HEK293T (cell line): ENCODE data around the gene SUN1.
"Not testable (repeated sequence)": the region's sequence is repeated elsewhere in the genome, so short reads cannot be mapped to it uniquely, and the experiment has no call there.

Source experiments
- CTCF ChIA-PET: fragments of 350-600 bp; formaldehyde crosslinking; extraction: SDS; loops from one replicate; lab custom pipeline; 2021; ENCODE audit warnings: antibody characterized with exemption, inconsistent platforms; lab: Yijun Ruan, JAX
- POLR2A ChIA-PET: fragments of 350-600 bp; formaldehyde crosslinking; extraction: SDS; loops from one replicate; lab custom pipeline; 2020; ENCODE audit warnings: antibody characterized with exemption, inconsistent platforms; lab: Yijun Ruan, JAX
- DNase-seq: peaks from one replicate; pipeline ENCODE4 v3.0.0; 2012; ENCODE audit warnings: mixed read lengths; ENCODE audit errors: extremely low spot score
- ARNT ChIP-seq: fragments of 450-650 bp; IDR thresholded peaks from 2 replicates; pipeline ENCODE4 v1.6.1; 2017; ENCODE audit warnings: mild to moderate bottlenecking
- BHLHE40 ChIP-seq: fragments of 450-650 bp; IDR thresholded peaks from 2 replicates; pipeline ENCODE4 v1.6.1; 2016; ENCODE audit warnings: mild to moderate bottlenecking, moderate library complexity, borderline replicate concordance
- CTBP1 ChIP-seq: fragments of 450-650 bp; IDR thresholded peaks from 2 replicates; pipeline ENCODE4 v1.6.1; 2016; ENCODE audit warnings: borderline replicate concordance
- ELF4 ChIP-seq: fragments of 450-650 bp; IDR thresholded peaks from 2 replicates; pipeline ENCODE4 v1.6.1; 2017; ENCODE audit warnings: antibody characterized with exemption
- FOXA1 ChIP-seq: fragments of 450-650 bp; IDR thresholded peaks from 2 replicates; pipeline ENCODE4 v1.6.1; 2016; ENCODE audit warnings: mild to moderate bottlenecking
- FOXK2 ChIP-seq: fragments of 450-650 bp; IDR thresholded peaks from 2 replicates; pipeline ENCODE4 v1.6.1; 2016; ENCODE audit warnings: mild to moderate bottlenecking
- FOXM1 ChIP-seq: fragments of 450-650 bp; IDR thresholded peaks from 2 replicates; pipeline ENCODE4 v1.6.1; 2017; ENCODE audit warnings: mild to moderate bottlenecking, borderline replicate concordance
- HDGF ChIP-seq: fragments of 450-650 bp; IDR thresholded peaks from 2 replicates; pipeline ENCODE4 v1.6.1; 2017; ENCODE audit warnings: antibody characterized with exemption, borderline replicate concordance
- L3MBTL2 ChIP-seq: fragments of 450-650 bp; conservative IDR thresholded peaks from 2 replicates; pipeline ENCODE4 v1.6.1; 2016; ENCODE audit warnings: mild to moderate bottlenecking
- LEF1 ChIP-seq: fragments of 450-650 bp; IDR thresholded peaks from 2 replicates; pipeline ENCODE4 v1.6.1; 2017; ENCODE audit warnings: mild to moderate bottlenecking, borderline replicate concordance
- NFRKB ChIP-seq: fragments of 450-650 bp; IDR thresholded peaks from 2 replicates; pipeline ENCODE4 v1.6.1; 2016; ENCODE audit warnings: mild to moderate bottlenecking, moderate library complexity
- PKNOX1 ChIP-seq: fragments of 450-650 bp; IDR thresholded peaks from 2 replicates; pipeline ENCODE4 v1.6.1; 2016
- SP1 ChIP-seq: fragments of 450-650 bp; IDR thresholded peaks from 2 replicates; pipeline ENCODE4 v1.6.1; 2017
- SUZ12 ChIP-seq: fragments of 450-650 bp; IDR thresholded peaks from 2 replicates; pipeline ENCODE4 v1.6.1; 2016; ENCODE audit warnings: mild to moderate bottlenecking
- TARDBP ChIP-seq: fragments of 450-650 bp; IDR thresholded peaks from 2 replicates; pipeline ENCODE4 v1.6.1; 2016
- ZNF384 ChIP-seq: fragments of 450-650 bp; IDR thresholded peaks from 2 replicates; pipeline ENCODE4 v1.6.1; 2016

SUN1 gene

GRCh38 chr7:867001-867405 lies 34.7 kb downstream of the SUN1 start:
- ChIA-PET POLR2A (no interaction called here), CTCF (no interaction called here)
- TF ChIP-seq LEF1, result no peak
- TF ChIP-seq ZNF384, result no peak
- TF ChIP-seq L3MBTL2, result no peak
- no peak for TF ChIP-seq FOXM1
- TF ChIP-seq NFRKB, result no peak
- TF ChIP-seq BHLHE40, result no peak
- TF ChIP-seq ARNT, result no peak
- TF ChIP-seq FOXA1, result no peak
- TF ChIP-seq SUZ12, result no peak
- no peak for TF ChIP-seq SP1
- no peak for TF ChIP-seq ELF4
- TF ChIP-seq TARDBP, result no peak
- no peak for TF ChIP-seq PKNOX1
- TF ChIP-seq CTBP1, result no peak
- TF ChIP-seq FOXK2, result no peak
- no peak for TF ChIP-seq HDGF
- DNase-seq, result no peak

GRCh38 chr7:867406-868188 lies 35.3 kb downstream of the SUN1 start:
- CTCF ChIA-PET, result no interaction called here
- TF ChIP-seq SUZ12, result no peak
- no peak for TF ChIP-seq ZNF384
- no peak for TF ChIP-seq ELF4
- no peak for TF ChIP-seq PKNOX1
- TF ChIP-seq NFRKB, result no peak
- TF ChIP-seq HDGF, result no peak
- no peak for TF ChIP-seq SP1
- TF ChIP-seq FOXK2, result no peak
- TF ChIP-seq CTBP1, result no peak
- TF ChIP-seq TARDBP, result no peak
- no peak for TF ChIP-seq L3MBTL2
- TF ChIP-seq BHLHE40, result no peak

GRCh38 chr7:868189-868486 lies 35.9 kb downstream of the SUN1 start:
- TF ChIP-seq PKNOX1, result no peak
- TF ChIP-seq FOXM1, result no peak
- TF ChIP-seq LEF1, result no peak
- no peak for TF ChIP-seq ELF4
- no peak for TF ChIP-seq FOXA1
- TF ChIP-seq FOXK2, result no peak
- no peak for TF ChIP-seq BHLHE40
- TF ChIP-seq CTBP1, result no peak
- no peak for TF ChIP-seq ZNF384
- TF ChIP-seq HDGF, result no peak
- no peak for TF ChIP-seq TARDBP
- no peak for TF ChIP-seq SUZ12
- TF ChIP-seq NFRKB, result no peak
- no peak for TF ChIP-seq SP1
- no peak for TF ChIP-seq L3MBTL2
- no peak for TF ChIP-seq ARNT
- no peak for DNase-seq
- POLR2A ChIA-PET, result no interaction called here
- CTCF ChIA-PET, result no interaction called here

More at GRCh38 chr7:867406-868188, 35.3 kb downstream of the SUN1 start:
- DNase-seq, result no peak
- POLR2A ChIA-PET, result no interaction called here

- ChIA-PET CTCF (no interaction called here), POLR2A (no interaction called here)
- TF ChIP-seq TARDBP (no peak), FOXM1 (no peak), SUZ12 (no peak), CTBP1 (no peak), FOXA1 (no peak), ZNF384 (no peak)
- no peak for DNase-seq
Measured at GRCh38 chr7:869348-869747, 37.1 kb downstream of the SUN1 start.

- DNase-seq, result no peak
- CTCF ChIA-PET, result interaction anchor here (0.9 to 1.1 kb wide), 2 partner anchors 14 to 50 kb away, joined by 3 read pairs; no protein-coding TSS in a partner anchor
- POLR2A ChIA-PET, result interaction anchor here (2.0 kb wide), 1 partner anchor 55 kb away, joined by 6 read pairs; no protein-coding TSS in a partner anchor
- TF ChIP-seq NFRKB (no peak), ELF4 (no peak), PKNOX1 (no peak), LEF1 (no peak), SP1 (no peak)
Measured at GRCh38 chr7:871900-872537, 39.7 kb downstream of the SUN1 start.

GRCh38 chr7:872685-873084 lies 40.4 kb downstream of the SUN1 start:
- DNase-seq, result not testable (repeated sequence)
- POLR2A ChIA-PET, result interaction anchor here (2.0 kb wide), 1 partner anchor 56 kb away, joined by 6 read pairs; no protein-coding TSS in a partner anchor
- CTCF ChIA-PET, result interaction anchor here (1.1 to 1.4 kb wide), 4 partner anchors 16 to 86 kb away, joined by 3 to 11 read pairs (median 6); partner anchors contain the start of gene SUN1
